ENCODE results near the gene PGBD4.

DNA sequence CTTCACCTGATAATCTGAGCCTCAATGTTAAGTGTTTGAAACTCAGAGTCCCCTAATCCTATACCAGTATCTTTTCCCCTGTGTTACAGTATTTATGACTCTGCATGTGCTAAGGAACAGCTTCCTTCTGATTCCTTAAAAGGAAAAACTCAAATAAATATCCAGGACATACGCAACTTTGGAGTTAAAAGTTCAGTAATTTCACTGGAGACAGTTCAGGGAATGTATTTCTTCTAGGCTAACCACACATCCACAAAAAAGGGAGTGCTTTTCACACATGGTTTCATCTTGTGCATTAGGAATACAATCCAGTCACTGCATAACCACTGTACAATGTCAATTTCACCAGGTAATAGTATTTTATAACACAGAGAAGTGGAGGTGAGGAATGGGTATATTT is 31.0 kb downstream of the PGBD4 start:
- TF ChIP-seq EZH2phosphoT487 (IDR thresholded peaks at IDR 0.05; ENCODE audit: borderline replicate concordance, low read depth, low read length) = no peak
- TF ChIP-seq, protein P1, sequence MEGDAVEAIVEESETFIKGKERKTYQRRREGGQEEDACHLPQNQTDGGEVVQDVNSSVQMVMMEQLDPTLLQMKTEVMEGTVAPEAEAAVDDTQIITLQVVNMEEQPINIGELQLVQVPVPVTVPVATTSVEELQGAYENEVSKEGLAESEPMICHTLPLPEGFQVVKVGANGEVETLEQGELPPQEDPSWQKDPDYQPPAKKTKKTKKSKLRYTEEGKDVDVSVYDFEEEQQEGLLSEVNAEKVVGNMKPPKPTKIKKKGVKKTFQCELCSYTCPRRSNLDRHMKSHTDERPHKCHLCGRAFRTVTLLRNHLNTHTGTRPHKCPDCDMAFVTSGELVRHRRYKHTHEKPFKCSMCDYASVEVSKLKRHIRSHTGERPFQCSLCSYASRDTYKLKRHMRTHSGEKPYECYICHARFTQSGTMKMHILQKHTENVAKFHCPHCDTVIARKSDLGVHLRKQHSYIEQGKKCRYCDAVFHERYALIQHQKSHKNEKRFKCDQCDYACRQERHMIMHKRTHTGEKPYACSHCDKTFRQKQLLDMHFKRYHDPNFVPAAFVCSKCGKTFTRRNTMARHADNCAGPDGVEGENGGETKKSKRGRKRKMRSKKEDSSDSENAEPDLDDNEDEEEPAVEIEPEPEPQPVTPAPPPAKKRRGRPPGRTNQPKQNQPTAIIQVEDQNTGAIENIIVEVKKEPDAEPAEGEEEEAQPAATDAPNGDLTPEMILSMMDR (conservative IDR thresholded peaks at IDR 0.05; ENCODE audit: low read length) = no peak
